HG02884 (cell line): ENCODE data around the gene SAMD14.

Source experiments
- ATAC-seq: cut with Tn5 transposase; IDR thresholded peaks from one replicate; pipeline ENCODE4 v1.9.1; 2021; ENCODE audit warnings: mild to moderate bottlenecking, moderate library complexity; ENCODE audit not compliant: unreplicated experiment

The SAMD14 gene

DNA sequence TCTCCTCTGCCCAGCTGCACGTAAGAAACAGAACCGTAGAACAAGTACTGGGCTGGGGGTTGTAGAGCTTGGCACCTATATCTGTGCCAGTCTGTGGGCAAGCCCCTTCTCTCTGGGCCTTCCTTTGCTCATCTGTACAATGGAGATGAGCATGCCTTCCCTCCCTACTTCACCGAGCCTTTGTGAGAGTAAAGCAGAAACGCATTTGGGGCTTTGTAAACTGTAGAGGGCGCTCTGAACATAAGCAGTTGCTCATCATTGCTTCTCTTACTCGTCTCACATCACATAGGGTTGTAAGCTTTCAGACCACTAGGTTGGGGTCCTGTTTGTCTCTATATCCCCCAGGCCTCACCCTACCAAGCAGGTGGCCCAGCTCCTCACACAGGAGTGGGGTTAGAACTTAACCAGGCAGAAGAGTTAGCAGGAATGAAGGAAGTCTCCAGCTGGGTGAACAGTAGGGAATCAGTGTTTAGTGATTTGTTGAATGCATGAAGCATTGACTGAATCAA, 15.1 kb downstream of the SAMD14 start:
- no peak for ATAC-seq

DNA sequence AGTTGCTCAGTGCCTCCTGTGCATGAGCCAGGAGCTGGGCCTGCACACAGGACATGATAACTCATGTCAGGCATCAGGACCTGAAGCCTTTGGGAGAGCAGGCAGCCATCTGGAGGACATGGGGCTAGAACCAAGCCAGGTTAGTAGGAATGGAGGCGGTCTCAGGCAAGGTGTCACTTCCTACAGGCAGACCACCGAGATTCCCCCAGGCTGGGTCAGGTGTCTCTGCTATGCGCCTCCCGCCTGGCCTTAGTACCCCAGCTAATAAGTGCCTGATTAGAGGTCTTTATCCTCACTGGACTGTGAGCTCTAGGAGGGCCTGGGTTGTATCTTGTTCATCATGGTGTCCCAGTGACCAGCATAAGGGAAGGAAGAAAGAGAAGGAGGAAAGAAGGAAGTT, 15.6 kb downstream of the SAMD14 start:
- ATAC-seq = no peak

DNA sequence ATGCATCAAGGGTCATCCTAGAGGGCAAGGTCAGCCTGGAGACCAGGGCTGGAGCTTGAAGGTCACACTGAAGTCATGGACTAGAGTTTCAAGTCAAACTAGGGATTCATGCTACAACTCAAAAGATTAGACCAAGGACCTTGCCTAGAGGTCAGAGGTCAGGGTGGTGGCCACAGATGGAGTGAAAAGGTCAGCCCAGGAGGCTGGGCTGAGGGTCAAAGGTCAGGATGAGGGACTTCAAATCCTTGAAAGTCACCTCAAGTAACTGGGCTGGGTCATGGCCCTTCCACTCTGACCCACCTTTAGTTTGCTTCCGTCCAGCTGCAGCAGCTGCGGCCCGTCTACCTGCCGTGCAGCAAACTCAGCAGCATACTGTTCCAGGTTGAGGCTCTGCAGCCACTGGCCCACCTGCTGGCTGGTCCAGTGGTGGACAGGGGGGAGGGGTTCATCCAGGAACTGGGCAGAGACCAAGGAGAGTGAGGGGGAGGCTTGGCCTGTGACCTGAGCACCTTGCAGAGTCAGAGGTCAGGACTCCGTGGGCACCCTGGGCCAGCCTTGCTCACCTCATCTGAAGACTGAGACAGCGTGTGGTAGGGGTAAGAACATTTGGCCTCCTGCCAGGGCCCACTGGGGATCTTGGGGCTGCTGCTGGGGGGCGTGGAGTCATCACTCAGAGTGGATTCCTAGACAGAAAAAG, 16.2 kb downstream of the SAMD14 start:
- ATAC-seq = no peak

DNA sequence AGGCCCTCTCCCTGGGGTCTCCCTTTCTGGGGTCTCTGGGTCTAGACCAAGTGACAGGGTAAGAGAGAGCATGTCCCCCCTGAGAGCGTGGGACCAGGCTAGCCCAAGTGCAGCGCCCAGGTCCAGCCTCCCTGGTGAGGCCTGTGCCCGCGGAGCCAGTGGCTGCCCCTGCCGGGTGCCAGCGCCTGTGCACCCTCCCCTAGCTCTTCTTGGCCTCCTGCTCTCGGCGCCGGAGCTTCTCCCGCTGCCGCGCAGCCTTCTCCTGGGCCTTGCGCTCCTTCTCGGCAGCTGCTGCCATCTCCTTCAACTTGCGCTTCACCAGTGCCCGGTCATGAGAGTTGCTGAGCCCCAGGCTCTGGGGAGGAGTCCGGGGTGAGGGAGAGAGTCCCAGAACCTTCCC, 17.3 kb downstream of the SAMD14 start:
- ATAC-seq = no peak

DNA sequence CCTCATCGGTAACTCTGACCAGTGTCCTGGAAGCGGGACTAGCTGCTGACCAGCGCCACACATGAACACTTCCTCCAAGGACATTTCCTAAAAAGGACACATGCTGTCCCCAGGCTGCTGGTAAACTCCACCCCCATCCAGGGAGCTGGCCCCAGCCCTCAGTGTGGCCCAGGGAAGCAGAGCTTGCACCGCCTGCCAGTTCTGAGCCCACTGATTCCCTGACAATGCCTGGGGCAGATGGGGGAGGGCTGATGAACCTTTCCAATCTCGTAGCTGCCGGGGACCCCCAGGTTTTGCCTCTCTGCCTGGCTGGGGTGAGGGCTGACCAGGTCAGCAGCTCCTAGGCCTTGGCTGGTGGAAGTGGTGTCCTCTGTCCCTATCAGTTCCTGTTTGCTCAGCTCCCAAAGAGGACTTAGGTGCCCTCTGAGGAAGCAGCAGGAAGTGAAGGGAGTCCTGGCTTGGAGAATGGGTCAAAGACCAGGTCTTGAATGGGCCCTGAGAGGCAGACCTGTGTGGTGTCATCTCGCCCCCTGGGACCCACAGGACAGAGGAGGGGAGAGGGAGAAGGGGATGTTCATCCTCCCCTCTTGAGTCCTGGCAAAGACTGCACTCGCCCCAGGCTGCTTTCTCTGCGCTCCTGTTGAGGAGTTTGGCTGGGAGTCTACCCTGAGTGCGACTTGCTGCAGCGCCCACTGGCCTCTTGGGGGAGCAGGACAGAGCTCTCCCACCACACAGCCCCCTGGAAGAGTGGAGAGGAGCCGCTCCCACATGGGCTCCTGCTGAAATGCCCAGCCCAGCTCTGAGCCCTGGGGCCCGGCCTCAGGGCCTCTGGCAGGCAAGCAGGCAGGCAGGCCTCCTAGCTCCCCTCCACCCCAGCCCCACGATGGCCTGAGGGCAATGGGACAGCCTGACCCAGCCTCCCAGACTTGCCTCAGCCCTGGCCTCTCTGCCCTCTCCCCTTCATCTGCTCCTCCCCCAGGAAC, 18.0 kb downstream of the SAMD14 start:
- ATAC-seq = no peak

DNA sequence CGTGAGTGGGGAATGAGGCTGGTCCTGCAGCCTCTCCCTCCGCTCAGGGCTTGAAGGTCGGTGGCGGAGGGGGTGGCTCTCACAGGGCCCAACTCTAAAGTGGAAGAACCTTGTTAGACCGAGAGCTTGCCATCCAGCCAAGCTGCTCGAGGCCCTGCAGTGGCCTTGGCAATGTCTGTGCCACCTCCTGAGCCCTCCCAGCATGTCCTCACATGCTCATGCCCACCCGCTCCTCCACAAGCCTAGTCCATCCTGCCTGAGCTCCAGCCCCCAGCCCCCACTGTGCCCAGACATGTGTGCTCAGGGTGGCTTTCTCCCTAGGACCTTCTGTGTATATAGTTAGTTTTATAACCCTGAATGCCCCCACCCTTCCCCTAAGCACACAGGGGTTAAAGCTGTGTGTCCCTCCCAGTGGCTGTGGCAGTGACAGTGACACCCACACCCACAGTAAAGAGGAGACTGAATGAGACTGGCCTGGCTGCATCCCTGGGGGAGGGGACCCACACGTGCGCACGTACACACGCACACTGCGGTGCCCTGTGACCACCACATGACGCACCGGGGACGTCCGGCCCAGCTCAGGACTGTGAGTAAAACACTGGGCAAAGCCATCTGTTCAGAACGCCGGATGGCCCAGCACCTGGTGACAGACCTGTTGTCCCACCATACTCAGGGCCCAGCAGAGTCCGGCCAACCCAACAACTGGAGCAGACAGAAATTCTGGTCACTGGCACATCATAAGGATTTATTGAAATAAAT, 19.2 kb downstream of the SAMD14 start:
- no peak for ATAC-seq

DNA sequence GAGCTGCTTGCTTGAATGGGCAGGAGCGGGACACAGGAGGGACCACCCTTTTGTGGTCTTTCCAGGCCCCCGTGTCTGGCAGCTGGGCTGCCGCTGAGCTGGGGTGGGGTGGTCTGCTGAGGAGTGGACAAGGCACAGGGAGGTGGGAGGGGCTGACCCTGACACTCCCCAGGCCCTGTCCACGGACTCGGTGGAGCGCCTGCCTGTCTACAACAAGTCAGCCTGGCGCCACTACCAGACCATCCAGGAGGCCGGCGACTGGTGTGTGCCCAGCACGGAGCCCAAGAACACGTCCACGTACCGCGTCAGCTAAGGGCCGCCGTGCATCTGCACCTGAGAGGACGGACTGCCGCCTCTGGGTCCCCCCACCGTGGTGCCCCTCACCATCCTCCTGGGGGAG, 20.2 kb downstream of the SAMD14 start:
- ATAC-seq = no peak

DNA sequence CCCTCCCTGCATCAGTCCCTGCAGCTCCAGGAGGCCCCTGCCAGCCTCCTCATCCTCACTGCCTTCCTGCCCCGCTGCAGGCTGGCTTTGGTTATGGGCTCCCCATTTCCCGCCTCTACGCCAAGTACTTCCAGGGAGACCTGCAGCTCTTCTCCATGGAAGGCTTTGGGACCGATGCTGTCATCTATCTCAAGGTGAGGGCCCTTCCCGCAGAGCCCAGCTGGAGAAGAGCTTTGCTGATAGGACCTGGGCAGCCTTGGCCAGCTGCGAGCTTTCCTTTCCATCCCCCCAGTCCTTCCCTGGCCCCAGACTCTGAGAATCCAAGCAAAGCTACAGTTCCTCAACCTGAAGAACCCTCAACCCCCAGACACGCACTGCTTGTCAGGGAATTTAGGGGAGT, 20.8 kb downstream of the SAMD14 start:
- no peak for ATAC-seq

DNA sequence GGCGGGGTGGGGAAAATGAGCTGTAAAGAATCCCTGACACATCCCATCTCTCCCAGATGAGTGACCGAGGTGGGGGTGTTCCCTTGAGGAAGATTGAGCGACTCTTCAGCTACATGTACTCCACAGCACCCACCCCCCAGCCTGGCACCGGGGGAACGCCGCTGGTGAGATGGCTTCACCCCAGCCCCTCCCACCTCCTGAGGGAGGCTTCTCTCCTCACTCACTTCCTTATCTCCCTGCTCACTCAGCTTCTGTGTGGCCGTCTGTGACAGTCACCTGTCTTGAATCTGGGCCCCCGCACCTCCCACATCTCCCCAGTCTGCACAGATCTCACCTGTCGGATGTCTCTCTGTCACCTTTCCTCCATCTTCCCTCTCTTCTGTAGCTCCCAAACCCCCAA, 21.4 kb downstream of the SAMD14 start:
- ATAC-seq = no peak

DNA sequence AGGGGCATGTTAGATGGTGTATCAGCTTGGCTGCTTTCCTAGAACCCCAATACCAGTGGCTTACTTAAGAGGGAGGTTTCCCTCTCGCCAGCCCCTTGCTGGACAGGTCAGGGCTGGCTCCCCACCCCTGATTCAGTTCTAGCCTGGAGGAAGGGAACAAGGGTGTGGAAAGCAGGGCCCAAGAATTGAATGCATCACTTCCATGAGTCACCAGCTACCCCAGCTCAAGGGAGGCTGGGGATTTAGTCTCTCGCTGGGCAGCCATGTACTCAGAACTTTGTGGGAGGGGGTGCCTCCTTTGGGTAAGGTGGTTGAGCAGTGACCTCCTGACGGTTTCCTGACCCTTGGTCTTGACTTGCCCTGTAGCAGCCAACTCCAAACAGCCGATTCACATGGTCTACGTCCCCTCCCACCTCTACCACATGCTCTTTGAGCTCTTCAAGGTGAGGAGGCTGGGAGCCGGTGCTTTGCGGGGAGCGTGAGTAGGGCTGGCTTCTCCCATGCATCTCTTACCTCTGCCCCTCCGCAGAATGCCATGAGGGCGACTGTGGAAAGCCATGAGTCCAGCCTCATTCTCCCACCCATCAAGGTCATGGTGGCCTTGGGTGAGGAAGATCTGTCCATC, 22.1 kb downstream of the SAMD14 start:
- ATAC-seq = no peak

DNA sequence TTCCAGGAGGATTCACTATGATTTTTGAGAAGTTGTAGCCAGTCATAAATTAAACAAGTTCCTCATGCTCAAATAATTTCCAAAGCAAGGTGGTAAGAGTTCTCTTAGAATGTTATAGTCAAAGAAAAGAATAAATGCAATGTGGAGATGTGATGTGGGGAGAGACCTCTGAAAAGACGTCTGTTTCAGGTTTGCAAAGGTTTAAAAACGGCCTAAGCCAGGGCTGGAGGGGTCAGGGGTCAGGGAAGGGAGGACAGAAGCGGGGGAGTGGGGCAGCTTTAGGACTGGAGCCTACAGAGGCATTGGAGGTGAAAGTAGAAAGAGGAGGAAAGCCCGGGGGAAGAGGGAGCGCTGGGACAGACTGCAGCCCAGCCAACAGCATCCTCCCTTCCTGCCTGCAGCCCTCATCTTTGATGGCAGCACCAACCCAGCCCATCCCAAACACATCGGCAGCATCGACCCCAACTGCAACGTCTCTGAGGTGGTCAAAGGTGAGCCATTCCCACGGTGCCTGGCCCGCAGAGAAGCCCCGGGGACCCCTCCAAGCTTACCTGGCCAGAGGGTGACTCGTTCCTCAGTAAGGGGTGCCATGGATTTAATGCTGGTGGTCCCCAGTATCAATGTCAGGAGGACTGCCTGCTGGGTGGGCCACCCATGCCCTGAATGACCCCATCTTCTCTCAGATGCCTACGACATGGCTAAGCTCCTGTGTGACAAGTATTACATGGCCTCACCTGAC, 23.4 kb downstream of the SAMD14 start:
- ATAC-seq = no peak

DNA sequence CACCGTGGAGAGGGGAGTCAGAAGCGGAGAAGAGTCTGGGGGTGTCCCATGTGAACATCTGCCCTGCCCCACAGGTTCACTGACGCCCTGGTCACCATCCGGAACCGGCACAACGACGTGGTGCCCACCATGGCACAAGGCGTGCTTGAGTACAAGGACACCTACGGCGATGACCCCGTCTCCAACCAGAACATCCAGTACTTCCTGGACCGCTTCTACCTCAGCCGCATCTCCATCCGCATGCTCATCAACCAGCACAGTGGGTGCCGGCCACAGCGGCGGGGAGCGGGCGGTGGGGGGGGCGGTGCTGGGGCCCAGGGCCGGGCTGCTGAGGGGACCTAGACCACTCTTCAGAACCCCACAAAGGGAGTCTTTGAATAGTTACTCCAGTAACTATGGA, 24.1 kb downstream of the SAMD14 start:
- no peak for ATAC-seq

DNA sequence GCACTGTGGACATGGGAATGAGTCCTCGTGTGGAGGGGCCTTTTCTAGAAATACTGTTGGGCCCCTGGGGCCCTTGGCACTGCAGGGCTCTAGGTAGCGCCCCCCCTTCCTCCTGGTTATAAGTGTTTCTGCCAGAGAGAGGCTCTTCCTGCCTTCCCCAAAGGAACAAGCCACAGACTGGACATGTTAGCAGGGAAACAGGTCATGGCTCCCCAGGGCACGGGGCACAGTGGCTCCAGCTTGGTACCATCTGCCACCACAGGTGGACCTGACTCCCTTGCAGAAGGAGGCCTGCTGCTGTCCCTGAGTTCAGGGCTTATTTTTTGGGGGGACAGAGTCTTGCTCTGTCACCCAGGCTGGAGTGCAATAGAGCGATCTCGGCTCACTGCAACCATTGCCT, 26.0 kb downstream of the SAMD14 start:
- ATAC-seq = no peak

DNA sequence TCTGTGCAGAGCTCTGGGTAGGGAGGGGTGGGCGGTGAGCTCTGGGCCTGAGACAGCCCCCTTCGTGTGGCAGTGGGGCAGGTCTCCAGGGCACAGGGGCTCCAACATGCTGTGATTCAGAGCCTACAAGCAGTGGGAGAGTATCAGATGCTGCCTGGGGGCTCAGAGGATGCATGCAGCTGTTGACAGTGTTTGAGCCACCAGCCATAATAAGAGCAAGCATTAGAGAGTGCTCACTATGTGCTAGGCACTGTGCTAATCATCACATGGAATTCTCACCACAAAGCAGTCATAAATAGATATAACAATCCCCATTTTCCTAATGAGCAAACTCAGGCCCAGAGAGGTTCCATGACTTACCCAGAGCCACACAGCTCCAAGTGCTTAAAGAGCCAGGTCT, 26.7 kb downstream of the SAMD14 start:
- ATAC-seq = no peak

DNA sequence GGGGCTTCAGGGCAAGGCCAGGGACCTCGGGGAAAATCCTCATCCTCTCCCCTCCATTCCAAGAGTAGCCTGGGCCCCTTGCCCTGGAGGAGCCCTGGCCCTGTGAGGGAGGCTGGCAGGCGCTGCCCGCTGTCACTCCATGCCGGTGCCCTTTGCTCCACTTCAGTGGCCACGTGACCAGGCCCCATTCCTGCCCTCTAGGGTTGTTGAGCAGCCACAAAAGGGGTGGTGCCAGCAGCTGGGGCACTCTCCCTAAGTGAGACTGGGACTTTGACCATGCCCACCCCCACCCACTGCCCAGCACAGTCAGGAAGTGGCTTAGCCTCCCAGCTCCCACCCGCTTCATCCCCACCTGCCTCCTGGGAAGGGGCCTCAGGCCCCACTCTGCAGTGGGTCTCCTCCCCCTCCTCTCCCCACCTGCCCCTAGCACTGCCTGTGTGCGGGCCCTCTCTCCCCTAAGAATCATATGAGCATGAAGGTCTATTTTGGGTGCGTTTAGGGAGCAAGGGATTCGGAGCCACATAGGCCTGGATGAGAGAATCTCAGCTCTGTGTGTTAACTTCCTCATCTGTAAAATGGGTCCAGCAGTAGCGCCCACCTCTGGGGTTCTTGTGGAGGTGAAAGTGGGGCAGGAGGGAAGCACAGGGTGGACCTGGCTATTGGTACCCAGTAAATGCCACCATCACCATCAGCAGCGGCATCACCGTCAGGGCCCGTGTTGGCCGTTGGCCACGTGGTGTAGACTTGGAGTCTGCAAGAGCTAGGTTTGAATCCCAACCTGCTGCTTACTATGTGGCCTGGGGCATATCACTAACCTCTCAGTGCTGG, 27.6 kb downstream of the SAMD14 start:
- no peak for ATAC-seq

DNA sequence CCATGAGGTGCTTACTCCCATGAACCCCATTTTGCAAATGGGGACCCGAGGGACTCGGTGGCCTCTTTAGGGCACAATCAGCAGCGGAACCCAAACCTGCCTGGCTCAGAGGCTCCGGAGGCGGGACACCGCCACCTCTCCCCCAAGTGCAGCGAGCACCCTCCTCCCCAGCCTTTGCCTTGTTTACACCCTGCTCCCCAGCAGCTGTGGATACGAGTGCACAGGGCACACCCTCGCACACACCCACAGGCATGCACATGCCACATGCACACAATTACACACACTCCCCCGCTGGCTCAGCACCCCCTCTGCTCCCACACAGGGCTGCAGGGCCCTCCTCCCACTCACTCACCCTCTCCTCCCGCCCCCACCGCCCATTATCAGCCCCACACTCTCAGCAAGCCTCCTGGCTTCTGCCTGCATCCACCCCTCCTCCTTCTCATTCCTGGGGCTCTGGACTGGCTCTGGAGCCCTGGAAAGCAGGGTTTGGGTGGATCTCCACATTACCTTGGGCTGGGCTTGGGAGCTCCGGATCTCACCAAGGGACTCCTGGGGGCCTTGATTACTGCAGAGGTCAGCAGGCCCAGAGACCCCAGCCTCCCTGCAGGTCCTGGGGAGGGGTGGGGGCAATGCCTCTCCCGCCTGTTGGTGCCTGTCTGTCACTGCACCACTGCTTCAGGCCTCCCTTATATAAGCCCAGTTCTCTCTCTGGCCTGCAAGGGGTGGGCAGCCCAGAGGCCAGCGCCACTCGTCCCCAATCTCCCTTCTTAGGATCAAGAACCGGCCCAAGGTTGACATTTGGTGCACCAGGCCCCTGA, 28.4 kb downstream of the SAMD14 start:
- ATAC-seq = no peak

DNA sequence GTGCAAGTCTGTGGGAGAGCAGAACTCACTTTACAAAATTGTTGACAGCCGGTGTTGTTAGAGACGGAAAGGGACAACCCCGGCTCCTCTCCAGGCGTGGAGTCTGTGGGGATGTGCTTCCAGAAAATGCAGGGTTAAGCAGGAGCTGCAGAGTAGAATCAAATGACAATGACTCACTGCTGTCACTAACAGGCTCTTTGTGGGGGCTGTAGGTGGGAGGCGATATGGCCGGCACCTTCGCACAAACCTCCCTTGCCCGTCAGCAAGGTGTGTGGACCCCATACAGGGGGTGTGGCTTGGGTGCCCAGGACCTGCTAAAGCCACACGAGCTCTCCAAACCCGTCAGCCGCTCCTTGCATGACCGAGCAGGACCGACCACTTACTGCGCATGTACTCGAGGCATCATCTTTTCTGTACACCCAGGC, 29.0 kb downstream of the SAMD14 start:
- no peak for ATAC-seq

DNA sequence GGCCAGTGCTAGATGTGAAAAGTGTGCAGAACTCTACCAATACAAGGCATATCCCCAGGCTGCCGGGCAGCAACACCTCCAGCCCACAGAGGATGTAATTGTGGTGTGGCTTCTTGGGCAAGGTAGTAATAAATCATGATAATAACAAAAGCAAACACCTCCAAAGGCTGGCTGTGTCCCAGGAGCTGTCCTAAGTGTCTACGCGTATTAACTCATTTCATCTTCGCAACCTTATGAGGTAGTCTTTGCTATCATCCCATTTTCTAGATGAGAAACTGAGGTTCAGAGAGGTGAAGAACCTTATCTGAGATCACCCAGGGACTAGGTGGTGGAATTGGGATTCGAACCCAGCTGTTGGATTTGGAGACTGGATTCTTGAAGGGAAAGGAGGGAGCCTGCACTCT, 29.5 kb downstream of the SAMD14 start:
- no peak for ATAC-seq
